GM21737 (cell line): ENCODE measurements around the gene TRIM45.

ENCODE experiments used
- ATAC-seq: cut with Tn5 transposase; IDR thresholded peaks from one replicate; pipeline ENCODE4 v1.9.1; 2021; ENCODE audit warnings: mild to moderate bottlenecking, moderate library complexity; ENCODE audit not compliant: unreplicated experiment

The TRIM45 gene

DNA sequence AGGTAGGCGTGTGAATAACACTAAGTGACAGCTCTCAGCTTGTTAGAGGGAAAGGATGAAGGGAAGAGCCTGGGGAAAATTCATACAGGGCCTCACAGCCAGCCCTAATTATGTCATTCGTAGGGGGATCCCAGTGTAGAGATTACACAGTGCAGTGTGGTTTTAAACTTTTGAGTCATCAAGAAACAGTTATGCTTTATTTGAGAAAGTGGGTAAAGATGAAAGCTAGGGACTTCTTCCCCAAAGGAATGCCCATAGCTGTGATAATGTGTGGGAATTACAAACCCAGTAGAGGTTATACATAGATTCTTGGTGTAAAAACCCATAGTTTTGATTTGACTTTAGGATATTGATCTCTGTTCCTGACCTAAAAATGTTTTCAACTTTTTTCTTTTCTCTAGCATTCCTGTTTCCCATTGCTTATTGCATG, 59.5 kb downstream of the TRIM45 start:
- no peak for ATAC-seq
